ENCODE results near the gene TRPC1.

- TF ChIP-seq CTCF (conservative IDR thresholded peaks at IDR 0.05; ENCODE audit: low read depth in 2 of 2) (no peak), CREB1 (CRISPR knock-in tag; IDR thresholded peaks at IDR 0.05; ENCODE audit: low read depth) (no peak), POLR2AphosphoS5 (IDR thresholded peaks at IDR 0.05; ENCODE audit: low read depth) (no peak), JUNB (IDR thresholded peaks at IDR 0.05; ENCODE audit: unreplicated experiment) (no peak), EZH2phosphoT487 (IDR thresholded peaks at IDR 0.05; ENCODE audit: unreplicated experiment) (no peak), REST (IDR thresholded peaks at IDR 0.05; ENCODE audit: unreplicated experiment) (no peak)
These were observed 30.5 kb upstream of the TRPC1 start for GRCh38 chr3:142693136-142693853.
